ENCODE results near the gene RCBTB1.

RCBTB1 gene

DNA sequence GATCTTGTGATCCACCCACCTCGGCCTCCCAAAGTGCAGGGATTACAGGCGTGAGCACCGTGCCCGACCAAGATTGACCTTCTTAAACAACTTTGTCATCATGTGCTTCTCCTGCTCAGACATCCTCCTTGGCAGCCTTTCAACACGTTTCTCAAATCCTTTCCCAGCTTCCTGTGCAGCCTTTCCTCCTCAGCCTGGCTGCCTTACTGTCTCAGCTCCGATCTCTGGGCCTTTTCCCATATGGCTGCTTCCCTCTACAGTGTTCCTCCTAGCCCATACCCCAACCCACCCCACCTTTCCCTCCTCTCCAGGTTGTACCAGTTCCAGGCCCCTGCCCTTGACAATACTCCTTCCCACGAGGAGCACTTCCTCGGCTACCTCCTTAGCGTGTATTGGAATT is 82.4 kb downstream of the RCBTB1 start:
- no peak for DNase-seq

DNA sequence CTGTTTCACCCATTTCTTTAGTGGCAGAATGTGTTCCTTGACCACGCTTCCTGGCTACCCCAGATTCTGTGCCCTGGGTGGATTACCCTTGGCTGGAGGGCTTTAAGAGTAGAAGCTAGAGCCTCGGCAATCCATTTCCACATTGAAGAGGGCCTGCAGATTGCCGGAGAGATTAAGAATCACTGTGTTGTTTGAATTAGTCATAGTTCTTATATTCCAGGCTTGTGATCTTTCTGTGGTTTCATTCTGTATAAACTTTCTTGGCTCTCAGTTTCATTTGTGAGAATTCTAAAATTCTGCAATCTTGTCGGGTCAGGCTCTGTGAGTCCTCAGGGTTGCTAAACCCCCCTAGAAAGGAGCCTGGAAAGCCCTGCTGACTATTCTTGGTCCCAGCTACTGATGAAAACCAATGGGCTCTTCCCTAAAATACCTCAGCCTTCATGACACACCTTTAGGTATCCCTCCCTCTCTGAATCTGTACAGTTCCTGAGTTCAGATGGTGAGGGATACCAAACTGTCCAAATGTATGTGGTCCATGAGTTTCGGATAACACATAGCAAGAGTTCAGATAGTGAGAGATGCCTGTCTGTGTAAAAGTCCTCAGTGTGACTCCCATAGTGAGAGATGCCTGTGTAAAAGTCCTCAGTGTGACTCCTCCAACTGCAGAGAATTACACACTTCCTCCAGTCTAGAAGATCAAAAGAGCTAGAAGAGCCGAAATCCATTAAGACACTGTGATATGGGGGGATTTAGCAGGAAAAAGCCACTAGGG is 85.3 kb downstream of the RCBTB1 start:
- peak in 1 of 5 donors; percentile 33 for DNase-seq

DNA sequence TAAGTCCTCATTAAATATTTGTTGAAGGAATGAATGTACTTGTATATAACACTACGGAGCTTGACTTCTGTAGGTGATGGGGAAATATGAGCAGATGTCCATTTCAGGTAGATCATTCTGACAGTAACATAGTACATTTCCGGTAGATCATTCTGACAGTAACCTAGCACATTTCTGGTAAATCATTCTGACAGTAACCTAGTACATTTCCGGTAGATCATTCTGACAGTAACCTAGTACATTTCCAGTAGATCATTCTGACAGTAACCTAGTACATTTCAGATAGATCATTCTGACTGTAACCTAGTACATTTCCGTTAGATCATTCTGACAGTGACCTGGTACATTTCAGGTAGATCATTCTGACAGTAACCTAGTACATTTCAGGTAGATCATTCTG is 87.2 kb downstream of the RCBTB1 start:
- peak in 1 of 5 donors; percentile 70 for DNase-seq

DNA sequence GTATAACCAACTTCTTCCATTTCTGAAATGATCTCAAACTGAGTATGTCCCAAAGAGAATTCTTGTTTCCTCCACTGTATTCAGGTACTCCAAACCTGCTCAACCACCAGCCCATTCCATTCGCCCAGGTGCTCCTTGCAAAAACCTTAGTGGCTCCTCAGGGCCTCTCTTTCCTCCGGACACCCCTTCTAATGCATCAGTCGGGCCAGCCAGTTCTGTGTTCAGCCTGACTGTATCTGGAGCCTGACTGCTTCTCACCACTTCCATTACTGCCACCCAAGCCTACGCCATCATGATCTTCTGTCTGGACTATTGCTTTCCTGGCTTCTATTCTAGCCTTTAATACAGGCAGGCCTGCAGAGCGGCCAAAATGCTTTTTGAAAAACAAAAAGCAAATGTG is 88.1 kb downstream of the RCBTB1 start:
- no peak for DNase-seq

DNA sequence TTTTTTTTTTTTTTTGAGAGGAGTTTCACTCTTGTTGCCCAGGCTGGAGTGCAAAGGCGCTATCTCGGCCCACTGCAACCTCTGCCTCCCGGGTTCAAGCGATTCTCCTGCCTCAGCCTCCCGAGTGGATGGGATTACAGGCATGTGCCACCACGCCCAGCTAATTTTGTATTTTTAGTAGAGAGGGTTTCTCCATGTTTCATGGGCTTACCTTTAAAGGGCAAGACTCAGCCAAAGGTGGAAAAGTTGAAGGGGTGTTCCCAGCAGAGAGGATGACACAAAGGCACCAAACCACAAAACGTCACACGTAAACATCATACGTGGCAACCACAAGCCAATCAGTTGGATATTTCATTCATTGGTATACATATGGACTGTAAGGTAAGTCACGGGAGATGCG is 88.5 kb downstream of the RCBTB1 start:
- DNase-seq = peak in 4 of 5 donors; percentile 27 to 73 (median 34)

DNA sequence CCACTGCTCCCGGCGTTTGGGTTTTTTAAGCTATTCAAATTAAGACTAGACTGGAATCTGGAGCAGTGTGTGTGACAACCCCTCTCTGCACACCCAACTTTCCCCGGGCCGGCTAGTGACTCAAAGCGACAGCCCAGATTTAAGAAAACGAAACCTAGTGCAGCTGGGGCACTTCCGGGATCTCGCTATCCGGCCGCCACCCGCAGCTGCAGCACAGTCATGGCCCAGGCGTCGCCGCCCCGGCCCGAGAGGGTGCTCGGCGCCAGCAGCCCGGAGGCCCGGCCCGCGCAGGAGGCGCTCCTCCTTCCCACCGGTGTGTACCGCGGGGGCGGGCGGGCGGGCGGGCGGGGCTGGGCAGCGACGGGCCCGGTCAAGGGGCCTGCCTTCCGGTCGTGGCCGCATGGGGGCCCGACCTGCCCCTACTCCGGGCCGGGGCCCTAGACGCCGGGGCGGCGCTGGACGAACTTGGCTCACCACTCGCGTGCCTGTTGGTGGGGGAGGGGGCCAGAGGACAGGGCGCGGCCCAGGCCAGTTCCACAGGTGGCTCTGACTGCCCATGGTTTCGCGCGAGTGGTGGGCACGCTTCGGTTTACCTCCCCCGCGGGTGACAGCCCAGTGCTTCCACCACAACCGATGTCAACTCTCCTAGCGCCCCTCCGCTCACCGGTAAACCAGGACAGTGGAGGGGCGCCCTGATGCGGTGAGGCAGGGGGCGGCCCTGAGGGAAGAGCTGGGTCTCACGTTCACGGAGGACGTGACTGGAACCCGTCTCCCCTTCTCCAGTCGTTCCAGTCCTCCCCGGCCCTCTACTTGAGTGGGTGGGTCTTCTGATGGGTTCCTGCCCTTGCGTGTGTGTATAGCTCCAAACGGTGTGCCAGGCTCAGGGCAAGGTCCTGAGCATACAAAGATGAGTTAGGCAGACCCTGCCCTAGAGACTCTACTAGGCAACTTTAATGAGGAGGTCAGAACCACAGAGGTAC is 89.3 kb downstream of the RCBTB1 start, which contains the start of gene PHF11:
Gene PHF11, plus strand, starts transcription at position 171 of the 980 bp plus-strand sequence. Its CDS starts 49 bp downstream, at position 220.
- peak; percentile 67 to 92 (median 79) for DNase-seq

DNA sequence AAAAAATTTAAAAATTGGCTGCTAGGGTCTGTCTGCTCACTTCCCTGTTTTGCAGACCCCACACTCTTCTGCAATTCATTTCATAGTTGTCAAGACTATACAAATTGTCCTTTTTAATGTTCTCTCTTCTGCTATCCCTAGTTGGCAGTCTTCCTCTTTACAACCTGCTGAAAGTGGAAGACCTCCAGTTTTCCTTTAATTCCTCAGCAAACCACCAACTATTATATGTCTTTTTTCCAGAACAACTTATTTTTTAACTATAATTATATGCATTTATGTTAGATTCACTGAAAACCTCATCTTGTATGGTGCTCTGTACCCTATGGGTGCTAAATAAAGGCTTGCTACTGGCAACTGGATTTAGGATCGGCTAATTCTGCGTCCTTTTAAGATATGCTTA is 90.7 kb downstream of the RCBTB1 start:
- DNase-seq = no peak

DNA sequence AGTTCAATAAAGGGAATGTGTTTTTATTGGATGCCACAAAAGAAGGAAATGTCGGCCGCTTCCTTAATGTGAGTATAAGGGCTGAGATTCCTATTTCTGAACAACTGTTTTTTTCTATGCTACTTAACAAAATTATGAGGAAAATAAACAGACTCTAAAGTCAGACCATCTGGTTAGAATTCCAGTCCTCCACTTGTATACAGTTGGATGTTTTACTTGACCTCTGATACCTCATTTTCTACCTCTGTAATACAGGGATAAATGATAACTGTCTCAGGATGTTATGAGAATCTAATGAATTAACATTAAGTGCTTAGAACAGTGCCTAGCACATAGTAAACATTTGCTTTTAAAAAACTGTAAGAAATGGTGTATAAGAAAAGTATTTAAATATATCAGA is 96.8 kb downstream of the RCBTB1 start:
- no peak for DNase-seq

All from T-helper 1 cell (primary cell).